OCI-LY1 (cell line): ENCODE measurements around the gene FHIP1A.
"Not testable (repeated sequence)": the region's sequence is repeated elsewhere in the genome, so short reads cannot be mapped to it uniquely, and the experiment has no call there.

Source experiments
- H2AFZ ChIP-seq: fragments of 200-600 bp; sonication (generic), shearing (Covaris generic); 2 replicates; pipeline ENCODE4 v1.6.0; 2014; ENCODE audit warnings: antibody characterized with exemption, mild to moderate bottlenecking, low read length
- H3F3A ChIP-seq: fragments of 200-600 bp; sonication (generic), shearing (Covaris generic); 2 replicates; pipeline ENCODE4 v1.6.0; 2014; ENCODE audit warnings: mild to moderate bottlenecking, antibody characterized with exemption, low read length, moderate library complexity; ENCODE audit not compliant: insufficient read depth
- H3K27ac ChIP-seq: fragments of 200-600 bp; sonication (generic); 2 replicates; pipeline ENCODE4 v1.5.1; 2014; ENCODE audit warnings: low read length, mixed run types, mild to moderate bottlenecking, low read depth; ENCODE audit not compliant: poor library complexity, severe bottlenecking
- H3K27me3 ChIP-seq: fragments of 200-600 bp; sonication (generic); 2 replicates; pipeline ENCODE4 v1.6.0; 2014; ENCODE audit warnings: antibody characterized with exemption, mild to moderate bottlenecking, low read length, moderate library complexity; ENCODE audit not compliant: insufficient read depth
- H3K36me3 ChIP-seq: fragments of 200-600 bp; sonication (generic); 2 replicates; pipeline ENCODE4 v1.6.1; 2014; ENCODE audit warnings: mild to moderate bottlenecking, antibody characterized with exemption, low read length, moderate library complexity, mixed read lengths; ENCODE audit not compliant: insufficient read depth
- H3K4me1 ChIP-seq: fragments of 200-600 bp; sonication (generic); 2 replicates; pipeline ENCODE4 v1.5.1; 2014; ENCODE audit warnings: mild to moderate bottlenecking, low read length, moderate library complexity; ENCODE audit not compliant: insufficient read depth, severe bottlenecking
- H3K4me2 ChIP-seq: fragments of 200-600 bp; sonication (generic), shearing (Covaris generic); 2 replicates; pipeline ENCODE4 v1.6.1; 2014; ENCODE audit warnings: low read length
- H3K4me3 ChIP-seq: fragments of 200-600 bp; sonication (generic); 2 replicates; pipeline ENCODE4 v1.5.1; 2014; ENCODE audit warnings: low read length, low read depth, mild to moderate bottlenecking, mixed read lengths; ENCODE audit not compliant: poor library complexity, severe bottlenecking
- H3K79me2 ChIP-seq: fragments of 200-600 bp; shearing (Covaris generic); 2 replicates; pipeline ENCODE4 v1.6.1; 2016; ENCODE audit warnings: mixed run types, low read length, mixed read lengths; ENCODE audit not compliant: insufficient read depth
- H3K9ac ChIP-seq: fragments of 200-600 bp; sonication (generic), shearing (Covaris generic); 2 replicates; pipeline ENCODE4 v1.6.1; 2014; ENCODE audit warnings: mild to moderate bottlenecking, low read length, mixed read lengths
- H3K9me2 ChIP-seq: fragments of 200-600 bp; sonication (generic), shearing (Covaris generic); 2 replicates; pipeline ENCODE4 v1.6.1; 2014; ENCODE audit warnings: low read depth, mild to moderate bottlenecking, low read length, mixed read lengths
- H3K9me3 ChIP-seq: fragments of 200-600 bp; shearing (Covaris generic); 2 replicates; pipeline ENCODE4 v1.6.1; 2014; ENCODE audit warnings: low read length, mixed read lengths
- H4K20me1 ChIP-seq: fragments of 200-600 bp; sonication (generic), shearing (Covaris generic); 2 replicates; pipeline ENCODE4 v1.6.0; 2016; ENCODE audit warnings: mild to moderate bottlenecking, low read length; ENCODE audit not compliant: insufficient read depth
- CTCF ChIP-seq: fragments of 200-600 bp; sonication (generic), shearing (Covaris generic); IDR thresholded peaks from 2 replicates; pipeline ENCODE4 v1.5.1; 2017; ENCODE audit warnings: mild to moderate bottlenecking, antibody characterized with exemption, low read length, moderate library complexity, mixed read lengths
- EZH2 ChIP-seq: fragments of 200-600 bp; sonication (generic), shearing (Covaris generic); IDR thresholded peaks from 2 replicates; pipeline ENCODE4 v1.8.0; 2017; ENCODE audit warnings: borderline replicate concordance, mixed run types, mild to moderate bottlenecking, antibody characterized with exemption, low read length, moderate library complexity, mixed read lengths

Gene FHIP1A

GRCh38 chr4:151389311-151389710 lies 19.7 kb upstream of the FHIP1A start:
- no peak overlapping the region for H3K27ac ChIP-seq
- H3K9ac ChIP-seq: no peak overlapping the region
- H3K9me2 ChIP-seq: no peaks in the 10 kb centered on the region
- H2AFZ ChIP-seq: no peak overlapping the region
- no peaks in the 10 kb centered on the region for H4K20me1 ChIP-seq
- no peaks in the 10 kb centered on the region for H3F3A ChIP-seq
- H3K27me3 ChIP-seq: no peaks in the 10 kb centered on the region
- H3K4me1 ChIP-seq: no peaks in the 10 kb centered on the region
- no peak overlapping the region for H3K4me2 ChIP-seq
- 0 out of 2 replicates have a peak, but pooled peaks cover 2% of the 10 kb centered on the region for H3K9me3 ChIP-seq
- no peaks in the 10 kb centered on the region for H3K79me2 ChIP-seq
- no peak overlapping the region for H3K4me3 ChIP-seq
- TF ChIP-seq EZH2 (no peak), CTCF (no peak)
- no peaks in the 10 kb centered on the region for H3K36me3 ChIP-seq

GRCh38 chr4:151389799-151390198 lies 19.2 kb upstream of the FHIP1A start:
- not testable (repeated sequence) for H3K4me1 ChIP-seq, H3K4me3 ChIP-seq, H3K36me3 ChIP-seq, H3K4me2 ChIP-seq, H4K20me1 ChIP-seq, H3K79me2 ChIP-seq, H3F3A ChIP-seq, H3K27me3 ChIP-seq, H3K9me2 ChIP-seq, H3K9me3 ChIP-seq, H2AFZ ChIP-seq, H3K27ac ChIP-seq, H3K9ac ChIP-seq

- no peaks in the 10 kb centered on the region for H4K20me1 ChIP-seq
- no peaks in the 10 kb centered on the region for H3F3A ChIP-seq
- no peaks in the 10 kb centered on the region for H3K27me3 ChIP-seq
- H3K4me2 ChIP-seq: no peak overlapping the region
- no peaks in the 10 kb centered on the region for H3K79me2 ChIP-seq
- H3K4me1 ChIP-seq: no peaks in the 10 kb centered on the region
- H3K27ac ChIP-seq: no peak overlapping the region
- no peaks in the 10 kb centered on the region for H3K9me3 ChIP-seq
- H3K9ac ChIP-seq: no peak overlapping the region
- H3K4me3 ChIP-seq: no peak overlapping the region
- no peaks in the 10 kb centered on the region for H3K36me3 ChIP-seq
- no peak for TF ChIP-seq CTCF
- no peak for TF ChIP-seq EZH2
- H3K9me2 ChIP-seq: no peaks in the 10 kb centered on the region
- H2AFZ ChIP-seq: no peak overlapping the region
These were observed 13.1 kb upstream of the FHIP1A start for GRCh38 chr4:151395873-151396272.

GRCh38 chr4:151400343-151400742 lies 8.6 kb upstream of the FHIP1A start:
- no peak overlapping the region for H3K9ac ChIP-seq
- no peaks in the 10 kb centered on the region for H3K4me1 ChIP-seq
- no peaks in the 10 kb centered on the region for H3K27me3 ChIP-seq
- H4K20me1 ChIP-seq: no peaks in the 10 kb centered on the region
- no peaks in the 10 kb centered on the region for H3F3A ChIP-seq
- no peak overlapping the region for H3K4me2 ChIP-seq
- H3K79me2 ChIP-seq: no peaks in the 10 kb centered on the region
- H3K9me3 ChIP-seq: no peaks in the 10 kb centered on the region
- H3K27ac ChIP-seq: no peak overlapping the region
- H3K4me3 ChIP-seq: no peak overlapping the region
- H3K9me2 ChIP-seq: no peaks in the 10 kb centered on the region
- TF ChIP-seq CTCF (no peak), EZH2 (no peak)
- no peak overlapping the region for H2AFZ ChIP-seq
- no peaks in the 10 kb centered on the region for H3K36me3 ChIP-seq
